K562 (cell line): Measurements from ENCODE around the gene SPIRE1. TPM values are rescaled to one million over a fixed set of nuclear protein-coding genes. Genes with fewer than 3 reads are reported as not detected.

Source experiments
- CUX1 ChIP-seq: fragments of 200-800 bp; sonication (Bioruptor generic); IDR thresholded peaks from 2 replicates; pipeline ENCODE4 v1.6.1; 2016; ENCODE audit warnings: missing genetic modification characterization, missing compliant biosample characterization
- ESRRA ChIP-seq: fragments of 450-650 bp; IDR thresholded peaks from 2 replicates; pipeline ENCODE4 v1.6.1; 2014; ENCODE audit warnings: low read depth, mild to moderate bottlenecking, moderate library complexity, borderline replicate concordance
- FOXM1 ChIP-seq, 2 experiments: fragments of 450-650 bp in 1 of 2; sonication (generic) in 1 of 2; formaldehyde crosslinking in 1 of 2; IDR thresholded peaks; 2 replicates each; pipeline versions ENCODE4 v1.6.1 to v1.9.0; 2017 to 2022; ENCODE audit warnings: low read depth in 2 of 2, mild to moderate bottlenecking in 2 of 2, missing genetic modification reagents in 1 of 2, moderate library complexity in 1 of 2
- HDAC1 ChIP-seq, 2 experiments: fragments of 450-650 bp; IDR thresholded peaks; 2 replicates each; pipeline ENCODE4 v1.6.1; 2016 to 2017; ENCODE audit warnings: inconsistent platforms in 1 of 2, mild to moderate bottlenecking in 1 of 2, moderate library complexity in 1 of 2
- NR2F6 ChIP-seq: fragments of 450-650 bp; formaldehyde crosslinking; IDR thresholded peaks from 2 replicates; pipeline ENCODE4 v1.4.0; 2020; ENCODE audit warnings: mild to moderate bottlenecking
- POLR2B ChIP-seq: fragments of 450-650 bp; IDR thresholded peaks from 2 replicates; pipeline ENCODE4 v1.6.1; 2018; ENCODE audit warnings: low read depth; ENCODE audit not compliant: partially characterized antibody
- RBM14 ChIP-seq: fragments of 200-400 bp; formaldehyde crosslinking; IDR thresholded peaks from 2 replicates; pipeline ENCODE4 v1.6.1; 2018; ENCODE audit warnings: low read depth, mild to moderate bottlenecking, low read length, moderate library complexity, borderline replicate concordance; ENCODE audit not compliant: insufficient read depth
- REST ChIP-seq, 2 experiments: fragments of 450-650 bp; formaldehyde crosslinking in 1 of 2; IDR thresholded peaks; 2 replicates each; pipeline versions ENCODE4 v1.4.0 to v1.6.1; 2014 to 2020; ENCODE audit warnings: mild to moderate bottlenecking in 2 of 2, borderline replicate concordance in 1 of 2, low read depth in 1 of 2
- SREBF1 ChIP-seq: fragments of 150-350 bp; IDR thresholded peaks from 2 replicates; pipeline ENCODE4 v1.6.1; 2014; ENCODE audit warnings: antibody characterized with exemption, low read depth, low read length, borderline replicate concordance
- XRCC5 ChIP-seq: fragments of 200-400 bp; formaldehyde crosslinking; IDR thresholded peaks from 2 replicates; pipeline ENCODE4 v1.6.1; 2017; ENCODE audit warnings: low read depth, mild to moderate bottlenecking, low read length
- ZBTB17 ChIP-seq: fragments of 450-650 bp; formaldehyde crosslinking; IDR thresholded peaks from 2 replicates; pipeline ENCODE4 v1.4.0; 2020; ENCODE audit warnings: mild to moderate bottlenecking
- ZFX ChIP-seq: sonication (generic); formaldehyde crosslinking; IDR thresholded peaks from 2 replicates; pipeline ENCODE4 v1.8.0; 2022; ENCODE audit warnings: mild to moderate bottlenecking, missing genetic modification reagents, moderate library complexity
- polyA plus RNA-seq, 8 experiments: library from polyadenylated mRNA; depleted of rRNA in 4 of 8; stranded (reverse) in 5 of 8; unstranded in 3 of 8; fragments of >200 nt; fragmentation: Nextera tagmentation in 2 of 8; fragmentation: Illumina TruSeq in 1 of 8; extraction: Ambion mirVana in 2 of 8; extraction: Trizol in 1 of 8; gene quantifications; 2 replicates each; pipeline versions ENCODE4 v1.2.1 to v1.2.3, GENCODE V29; 2011 to 2014; ENCODE audit warnings: inconsistent platforms in 1 of 8, missing spikeins in 1 of 8
- total RNA-seq, 7 experiments: library from RNA; depleted of rRNA in 6 of 7; stranded (reverse); fragments of >200 nt in 6 of 7; fragmentation: Illumina TruSeq in 2 of 7; extraction: Trizol in 2 of 7; gene quantifications; 2 replicates each; pipeline versions ENCODE4 v1.2.1 to v1.2.3, GENCODE V29; 2011 to 2021; ENCODE audit warnings: low replicate concordance in 1 of 7

SPIRE1 gene
- total and polyA plus RNA-seq, 9 of the 15 experiments (the other 6 are each of a cell fraction or from before 2014, with no cell fraction given), result 2.9 to 14.0 (median 10.2) TPM

DNA sequence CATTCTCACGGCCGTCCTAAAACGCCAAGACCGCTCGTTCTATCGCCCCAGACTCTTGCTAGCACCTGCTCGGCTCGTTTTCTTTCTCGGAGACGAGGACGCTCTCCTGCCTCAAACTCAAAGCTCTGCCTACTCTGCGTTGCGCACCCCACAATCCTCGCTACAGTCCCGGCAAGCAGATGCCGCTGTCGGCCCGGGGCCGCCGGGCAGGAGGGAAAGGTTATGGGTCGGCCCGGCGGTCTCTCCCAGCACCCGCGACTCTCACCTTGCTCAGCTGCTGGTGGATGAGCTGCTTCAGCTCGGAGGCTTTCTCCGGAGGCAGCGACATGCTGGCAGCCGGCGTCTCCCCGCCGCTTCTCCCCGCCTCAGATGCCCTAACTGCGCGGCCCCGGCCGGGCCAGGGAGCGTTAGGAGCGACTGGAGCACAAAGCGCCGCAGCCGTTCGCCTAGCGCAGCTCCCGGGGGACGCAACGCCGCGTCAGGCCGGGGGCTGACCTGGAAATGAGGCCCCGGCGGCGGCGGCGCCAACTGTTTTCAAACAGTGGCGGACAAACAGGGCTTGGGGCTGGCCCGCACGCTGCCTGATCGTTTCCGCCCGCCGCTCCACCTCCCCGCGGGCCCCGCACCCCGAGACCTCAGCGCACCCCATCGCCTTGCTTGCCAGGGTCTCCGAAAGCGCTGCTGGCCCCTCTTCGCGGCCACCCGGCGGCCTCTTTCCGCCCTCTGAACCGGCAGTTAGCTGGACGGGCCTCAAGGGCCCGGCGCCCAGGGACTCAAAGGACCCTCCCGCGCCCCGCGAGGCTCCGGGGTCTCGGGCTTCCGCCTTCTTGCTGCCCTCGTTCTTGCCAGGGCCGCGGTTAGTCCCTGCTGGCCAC, 44.6 kb upstream of the SPIRE1 start, which contains the start of the genes CEP76 and PSMG2 (continued):
- TF ChIP-seq CUX1 (CRISPR knock-in tag) (0 out of 2 replicates have a peak, but pooled peaks have one; percentile 8), ESRRA (peak; percentile 58), SREBF1 (no peak), XRCC5 (peak; percentile 88), RBM14 (no peak), REST (IDR thresholded peaks at IDR 0.05; ENCODE audit: borderline replicate concordance) (no peak), REST (CRISPR knock-in tag; IDR thresholded peaks at IDR 0.05; ENCODE audit: low read depth) (0 out of 2 replicates have a peak, but pooled peaks have one; percentile 37), FOXM1 (IDR thresholded peaks at IDR 0.05; ENCODE audit: low read depth) (0 out of 2 replicates have a peak, but pooled peaks have one; percentile 15), FOXM1 (CRISPR knock-in tag; IDR thresholded peaks at IDR 0.05; ENCODE audit: low read depth) (0 out of 2 replicates have a peak, but pooled peaks have one; percentile 55), POLR2B (peak; percentile 75), HDAC1 (IDR thresholded peaks at IDR 0.05) (peak in 1 of 2 experiments; percentile 23; a peak in 1 of 4 replicates), ZBTB17 (0 out of 2 replicates have a peak, but pooled peaks have one; percentile 44), ZFX (CRISPR knock-in tag) (peak; percentile 92), NR2F6 (CRISPR knock-in tag) (no peak)
